Panc1 (cell line): ENCODE data around the gene STK35. TPM values are rescaled to one million over a fixed set of nuclear protein-coding genes. Genes with fewer than 3 reads are reported as not detected.

ENCODE experiments used
- ATAC-seq: fragments of 200-7000 bp; cut with Tn5 transposase; 2 replicates; pipeline ENCODE4 v1.9.1; 2020; ENCODE audit warnings: mild to moderate bottlenecking, moderate library complexity
- BruUV-seq: library from RNA; stranded (reverse); fragments of 400-500 nt; replicated peaks from 2 replicates; lab custom pipeline; 2021; lab: Mats Ljungman, UMichigan
- CTCF ChIA-PET: fragments of 300-600 bp; sonication (Branson Sonifier 250); formaldehyde crosslinking; loops from one replicate; lab custom pipeline; 2022; ENCODE audit warnings: antibody characterized with exemption; lab: Charles Lee
- POLR2A ChIA-PET: fragments of 300-600 bp; sonication (Branson Sonifier 250); formaldehyde crosslinking; loops from one replicate; lab custom pipeline; 2022; ENCODE audit warnings: antibody characterized with exemption; lab: Charles Lee
- DNase-seq: peaks from one replicate; pipeline ENCODE4 v3.0.0-alpha.2; 2010; ENCODE audit warnings: low read depth, low spot score
- H3K27ac ChIP-seq: 2 replicates; pipeline ENCODE4 v1.5.1; 2011; ENCODE audit warnings: mild to moderate bottlenecking, low read length, inconsistent platforms
- H3K27me3 ChIP-seq: fragments of 200-500 bp; sonication (Bioruptor generic); 2 replicates; pipeline ENCODE4 v1.6.0; 2014; ENCODE audit warnings: low read length, inconsistent platforms; ENCODE audit not compliant: control insufficient read depth, insufficient read depth
- H3K36me3 ChIP-seq: fragments of 200-500 bp; sonication (Bioruptor generic); 2 replicates; pipeline ENCODE4 v1.5.1; 2014; ENCODE audit warnings: inconsistent platforms, mild to moderate bottlenecking, low read length, moderate library complexity; ENCODE audit not compliant: control insufficient read depth, insufficient read depth
- H3K4me1 ChIP-seq: 2 replicates; pipeline ENCODE4 v1.5.1; 2011; ENCODE audit warnings: inconsistent platforms, mild to moderate bottlenecking, low read length, moderate library complexity; ENCODE audit not compliant: control insufficient read depth, insufficient read depth
- H3K4me3 ChIP-seq, 2 experiments: 2 replicates each; pipeline ENCODE4 v1.5.1; 2011 to 2012; ENCODE audit warnings: low read depth in 2 of 2, low read length in 2 of 2, mild to moderate bottlenecking in 2 of 2, inconsistent platforms in 1 of 2, moderate library complexity in 1 of 2
- H3K9me3 ChIP-seq: fragments of 200-500 bp; sonication (Bioruptor generic); 2 replicates; pipeline ENCODE4 v1.5.1; 2014; ENCODE audit warnings: low read depth, mild to moderate bottlenecking, inconsistent platforms, low read length, moderate library complexity; ENCODE audit not compliant: control insufficient read depth, insufficient read depth
- POLR2AphosphoS5 ChIP-seq: IDR thresholded peaks from 2 replicates; pipeline ENCODE4 v1.6.1; 2012; ENCODE audit warnings: mild to moderate bottlenecking, low read depth, low read length, moderate library complexity
- REST ChIP-seq, 2 experiments: IDR thresholded peaks; 2 replicates each; pipeline ENCODE4 v1.6.1; 2011 to 2012; ENCODE audit warnings: low read depth in 2 of 2, control low read depth in 1 of 2, low read length in 1 of 2, mild to moderate bottlenecking in 1 of 2, moderate library complexity in 1 of 2; ENCODE audit not compliant: insufficient read depth in 1 of 2
- SIN3A ChIP-seq: IDR thresholded peaks from 2 replicates; pipeline ENCODE4 v1.6.1; 2012; ENCODE audit warnings: low read depth, mild to moderate bottlenecking, low read length, moderate library complexity, borderline replicate concordance; ENCODE audit not compliant: insufficient read depth
- TCF7L2 ChIP-seq: IDR thresholded peaks from 2 replicates; pipeline ENCODE4 v1.6.1; 2011; ENCODE audit warnings: mild to moderate bottlenecking, low read depth, low read length, inconsistent platforms
- in situ Hi-C: cut with HindIII; loops from 2 replicates; pipeline ENCODE4 v1.10.0; 2016; ENCODE audit warnings: low sequenced_read_pairs, low pct_unique_long_range_greater_than_20kb
- intact Hi-C: fragments of 100-400 bp; cut with micrococcal nuclease; formaldehyde crosslinking; loops from one replicate; pipeline ENCODE4 v1.10.0; 2022; ENCODE audit not compliant: unreplicated experiment
- total RNA-seq: library from RNA; stranded (reverse); gene quantifications from one replicate; pipeline ENCODE4 v1.2.1, GENCODE V29; 2021; ENCODE audit not compliant: unreplicated experiment
- TF ChIP-seq, protein P1 (sequence below): fragments of 450-650 bp; IDR thresholded peaks from 2 replicates; pipeline ENCODE4 v1.5.1; 2017; ENCODE audit warnings: mild to moderate bottlenecking

The STK35 gene
- total RNA-seq, 1 experiment from 2014 or later = 27.6 TPM

- intact Hi-C loops (no loop called here), in situ Hi-C loops (no loop called here)
- no peaks in the 10 kb centered on the region for H3K27me3 ChIP-seq
- H3K36me3 ChIP-seq = peaks cover 2% of the 10 kb centered on the region; the same call in 1 of the 2 replicates
- ChIA-PET CTCF (no interaction called here), POLR2A (no interaction called here)
- ATAC-seq (no peak), DNase-seq (no peak)
- H3K4me1 ChIP-seq = no peaks in the 10 kb centered on the region
- no TSS peak for BruUV-seq
- H3K9me3 ChIP-seq = no peaks in the 10 kb centered on the region
- H3K27ac ChIP-seq = no peak overlapping the region
- H3K4me3 ChIP-seq = no peak overlapping the region
- TF ChIP-seq, protein P1, sequence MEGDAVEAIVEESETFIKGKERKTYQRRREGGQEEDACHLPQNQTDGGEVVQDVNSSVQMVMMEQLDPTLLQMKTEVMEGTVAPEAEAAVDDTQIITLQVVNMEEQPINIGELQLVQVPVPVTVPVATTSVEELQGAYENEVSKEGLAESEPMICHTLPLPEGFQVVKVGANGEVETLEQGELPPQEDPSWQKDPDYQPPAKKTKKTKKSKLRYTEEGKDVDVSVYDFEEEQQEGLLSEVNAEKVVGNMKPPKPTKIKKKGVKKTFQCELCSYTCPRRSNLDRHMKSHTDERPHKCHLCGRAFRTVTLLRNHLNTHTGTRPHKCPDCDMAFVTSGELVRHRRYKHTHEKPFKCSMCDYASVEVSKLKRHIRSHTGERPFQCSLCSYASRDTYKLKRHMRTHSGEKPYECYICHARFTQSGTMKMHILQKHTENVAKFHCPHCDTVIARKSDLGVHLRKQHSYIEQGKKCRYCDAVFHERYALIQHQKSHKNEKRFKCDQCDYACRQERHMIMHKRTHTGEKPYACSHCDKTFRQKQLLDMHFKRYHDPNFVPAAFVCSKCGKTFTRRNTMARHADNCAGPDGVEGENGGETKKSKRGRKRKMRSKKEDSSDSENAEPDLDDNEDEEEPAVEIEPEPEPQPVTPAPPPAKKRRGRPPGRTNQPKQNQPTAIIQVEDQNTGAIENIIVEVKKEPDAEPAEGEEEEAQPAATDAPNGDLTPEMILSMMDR = no peak
- TF ChIP-seq REST (IDR thresholded peaks at IDR 0.05; ENCODE audit: insufficient read depth in 1 of 2, low read depth in 2 of 2, low read length in 1 of 2) = no peak
- TF ChIP-seq POLR2AphosphoS5 = no peak
- TF ChIP-seq SIN3A = no peak
- TF ChIP-seq TCF7L2 = no peak
Measured at GRCh38 chr20:2114127-2114959, 12.7 kb downstream of the STK35 start.

GRCh38 chr20:2114990-2115681, 13.5 kb downstream of the STK35 start:
- TF ChIP-seq, protein P1 = no peak
- TF ChIP-seq TCF7L2 (no peak), REST (IDR thresholded peaks at IDR 0.05; ENCODE audit: insufficient read depth in 1 of 2, low read depth in 2 of 2, low read length in 1 of 2) (no peak), POLR2AphosphoS5 (no peak), SIN3A (no peak)
- ATAC-seq = no peak
- no peak overlapping the region for H3K27ac ChIP-seq
- no TSS peak for BruUV-seq
- peaks cover 2% of the 10 kb centered on the region; the same call in 1 of the 2 replicates for H3K36me3 ChIP-seq
- ChIA-PET CTCF (no interaction called here), POLR2A (no interaction called here)
- no peak for DNase-seq
- no peaks in the 10 kb centered on the region for H3K27me3 ChIP-seq
- no peak overlapping the region for H3K4me3 ChIP-seq
- in situ Hi-C loops = no loop called here
- intact Hi-C loops = no loop called here
- no peaks in the 10 kb centered on the region for H3K9me3 ChIP-seq
- H3K4me1 ChIP-seq = no peaks in the 10 kb centered on the region
